IMR-90 (cell line): ENCODE results near the gene TCF25. TPM values are rescaled to one million over a fixed set of nuclear protein-coding genes. Genes with fewer than 3 reads are reported as not detected.

ENCODE experiments used
- ATAC-seq: fragments of 200-7000 bp; cut with Tn5 transposase; 2 replicates; pipeline ENCODE4 v1.9.1; 2020; ENCODE audit warnings: low read depth, mild to moderate bottlenecking, moderate library complexity
- BruUV-seq: library from RNA; stranded (reverse); fragments of 400-500 nt; replicated peaks from 2 replicates; lab custom pipeline; 2021; lab: Mats Ljungman, UMichigan
- CTCF ChIA-PET: fragments of 300-600 bp; formaldehyde crosslinking; extraction: SDS; loops from one replicate; lab custom pipeline; 2021; ENCODE audit warnings: antibody characterized with exemption; lab: Yijun Ruan, JAX
- POLR2A ChIA-PET: fragments of 300-600 bp; sonication (Branson Sonifier 250); formaldehyde crosslinking; loops from one replicate; lab custom pipeline; 2022; ENCODE audit warnings: antibody characterized with exemption; ENCODE audit not compliant: unreplicated experiment; lab: Charles Lee
- DNase-seq: peaks from one replicate; pipeline ENCODE4 v3.0.0; 2013
- H2AFZ ChIP-seq: replicated peaks from 2 replicates; pipeline ENCODE3; 2013; ENCODE audit warnings: low read length, mild to moderate bottlenecking; ENCODE audit not compliant: poor library complexity
- H2AK5ac ChIP-seq: 2 replicates; pipeline ENCODE4 v1.6.1; 2013; ENCODE audit warnings: low read depth, low read length, inconsistent platforms
- H2AK9ac ChIP-seq: replicated peaks from 2 replicates; pipeline ENCODE3; 2013; ENCODE audit warnings: mild to moderate bottlenecking, low read depth, low read length, moderate library complexity; ENCODE audit not compliant: poor library complexity
- H2BK120ac ChIP-seq: 2 replicates; pipeline ENCODE4 v1.6.1; 2013; ENCODE audit warnings: low read depth, low read length, inconsistent platforms
- H2BK15ac ChIP-seq: 3 replicates; pipeline ENCODE4 v1.6.1; 2013; ENCODE audit warnings: low read depth, low read length, inconsistent platforms
- H2BK20ac ChIP-seq: 2 replicates; pipeline ENCODE4 v1.6.1; 2013; ENCODE audit warnings: low read depth, mild to moderate bottlenecking, inconsistent platforms, low read length, moderate library complexity
- H2BK5ac ChIP-seq: 2 replicates; pipeline ENCODE4 v1.6.1; 2013; ENCODE audit warnings: mild to moderate bottlenecking, low read depth, low read length, inconsistent platforms; ENCODE audit not compliant: poor library complexity, severe bottlenecking
- H3K14ac ChIP-seq: replicated peaks from 2 replicates; pipeline ENCODE4 v1.6.1; 2013; ENCODE audit warnings: low read depth, low read length, inconsistent platforms
- H3K18ac ChIP-seq: 2 replicates; pipeline ENCODE4 v1.6.1; 2013; ENCODE audit warnings: low read depth, low read length, control low read depth
- H3K23ac ChIP-seq: 2 replicates; pipeline ENCODE4 v1.6.1; 2013; ENCODE audit warnings: low read depth, low read length, inconsistent platforms
- H3K27ac ChIP-seq: 2 replicates; pipeline ENCODE4 v1.5.1; 2013; ENCODE audit warnings: mild to moderate bottlenecking, control low read depth, low read length; ENCODE audit not compliant: insufficient read depth
- H3K27me3 ChIP-seq: 2 replicates; pipeline ENCODE4 v1.6.1; 2013; ENCODE audit warnings: low read length; ENCODE audit not compliant: control insufficient read depth, insufficient read depth
- H3K36me3 ChIP-seq: 2 replicates; pipeline ENCODE4 v1.6.1; 2013; ENCODE audit warnings: low read length, mixed read lengths; ENCODE audit not compliant: control insufficient read depth, insufficient read depth
- H3K4ac ChIP-seq: 2 replicates; pipeline ENCODE4 v1.6.1; 2013; ENCODE audit warnings: low read depth, low read length, inconsistent platforms
- H3K4me1 ChIP-seq: 2 replicates; pipeline ENCODE4 v1.6.1; 2013; ENCODE audit warnings: low read length, mixed read lengths; ENCODE audit not compliant: control insufficient read depth, insufficient read depth
- H3K4me2 ChIP-seq: 2 replicates; pipeline ENCODE4 v1.6.1; 2013; ENCODE audit warnings: low read depth, mild to moderate bottlenecking, control low read depth, low read length, moderate library complexity
- H3K4me3 ChIP-seq: 2 replicates; pipeline ENCODE4 v1.5.1; 2013; ENCODE audit warnings: low read depth, mild to moderate bottlenecking, control low read depth, low read length, moderate library complexity; ENCODE audit not compliant: insufficient read depth
- H3K56ac ChIP-seq: 2 replicates; pipeline ENCODE4 v1.6.1; 2013; ENCODE audit warnings: low read length, inconsistent platforms; ENCODE audit not compliant: insufficient read depth; ENCODE audit errors: extremely low read depth
- H3K79me1 ChIP-seq, 2 experiments: 2 replicates each; pipeline ENCODE4 v1.6.1; 2013; ENCODE audit warnings: low read length in 2 of 2, inconsistent platforms in 1 of 2, low read depth in 1 of 2
- H3K9ac ChIP-seq: 2 replicates; pipeline ENCODE4 v1.6.1; 2013; ENCODE audit warnings: low read depth, low read length, control low read depth
- H3K9me1 ChIP-seq: 2 replicates; pipeline ENCODE4 v1.6.1; 2013; ENCODE audit warnings: low read length, inconsistent platforms; ENCODE audit not compliant: insufficient read depth
- H3K9me3 ChIP-seq: 2 replicates; pipeline ENCODE4 v1.6.1; 2013; ENCODE audit warnings: low read length; ENCODE audit not compliant: control insufficient read depth, insufficient read depth
- H4K20me1 ChIP-seq: 2 replicates; pipeline ENCODE4 v1.6.1; 2013; ENCODE audit warnings: low read length, inconsistent platforms; ENCODE audit not compliant: insufficient read depth
- H4K5ac ChIP-seq: 2 replicates; pipeline ENCODE4 v1.6.1; 2013; ENCODE audit warnings: mild to moderate bottlenecking, low read depth, low read length, control low read depth
- H4K8ac ChIP-seq, 2 experiments: 2 replicates each; pipeline ENCODE4 v1.6.1; 2013; ENCODE audit warnings: low read depth in 2 of 2, low read length in 2 of 2, control low read depth in 1 of 2, inconsistent platforms in 1 of 2
- H4K91ac ChIP-seq: 2 replicates; pipeline ENCODE4 v1.6.1; 2013; ENCODE audit warnings: low read depth, low read length, inconsistent platforms; ENCODE audit not compliant: insufficient read depth
- BHLHE40 ChIP-seq: fragments of 150-350 bp; IDR thresholded peaks from 2 replicates; pipeline ENCODE4 v1.6.1; 2016; ENCODE audit warnings: mild to moderate bottlenecking, low read depth, low read length
- CEBPB ChIP-seq: IDR thresholded peaks from 2 replicates; pipeline ENCODE4 v1.6.1; 2012; ENCODE audit warnings: low read depth, low read length, improper control_type of control experiment
- CHD1 ChIP-seq: IDR thresholded peaks from 2 replicates; pipeline ENCODE4 v1.6.1; 2012; ENCODE audit warnings: low read depth, low read length, improper control_type of control experiment
- CTCF ChIP-seq: conservative IDR thresholded peaks from 2 replicates; pipeline ENCODE4 v1.5.1; 2012; ENCODE audit warnings: mild to moderate bottlenecking, low read depth, low read length, improper control_type of control experiment
- ELK1 ChIP-seq: fragments of 150-350 bp; IDR thresholded peaks from 2 replicates; pipeline ENCODE4 v1.6.1; 2016; ENCODE audit warnings: low read depth, mild to moderate bottlenecking, low read length, moderate library complexity, borderline replicate concordance
- FOS ChIP-seq: fragments of 150-350 bp; IDR thresholded peaks from 2 replicates; pipeline ENCODE4 v1.6.1; 2016; ENCODE audit warnings: low read depth, low read length
- MAFK ChIP-seq: IDR thresholded peaks from 2 replicates; pipeline ENCODE4 v1.6.1; 2012; ENCODE audit warnings: low read depth, low read length, improper control_type of control experiment
- MAZ ChIP-seq: IDR thresholded peaks from 2 replicates; pipeline ENCODE4 v1.6.1; 2012; ENCODE audit warnings: low read depth, mild to moderate bottlenecking, low read length, improper control_type of control experiment, moderate library complexity, borderline replicate concordance
- MXI1 ChIP-seq: IDR thresholded peaks from 2 replicates; pipeline ENCODE4 v1.6.1; 2012; ENCODE audit warnings: low read depth, mild to moderate bottlenecking, low read length, moderate library complexity, borderline replicate concordance
- NFE2L2 ChIP-seq: fragments of 150-350 bp; IDR thresholded peaks from 2 replicates; pipeline ENCODE4 v1.6.1; 2016; ENCODE audit warnings: low read depth, mild to moderate bottlenecking, low read length
- POLR2A ChIP-seq: IDR thresholded peaks from 2 replicates; pipeline ENCODE4 v1.6.1; 2012; ENCODE audit warnings: mild to moderate bottlenecking, low read depth, low read length
- RAD21 ChIP-seq: IDR thresholded peaks from 2 replicates; pipeline ENCODE4 v1.6.1; 2012; ENCODE audit warnings: low read length, improper control_type of control experiment
- RCOR1 ChIP-seq: IDR thresholded peaks from 2 replicates; pipeline ENCODE4 v1.6.1; 2012; ENCODE audit warnings: mild to moderate bottlenecking, low read length, improper control_type of control experiment; ENCODE audit not compliant: insufficient replicate concordance
- RFX5 ChIP-seq: IDR thresholded peaks from 2 replicates; pipeline ENCODE4 v1.8.0; 2012; ENCODE audit warnings: low read depth, mild to moderate bottlenecking, low read length, moderate library complexity
- SMC3 ChIP-seq: fragments of 150-350 bp; IDR thresholded peaks from 2 replicates; pipeline ENCODE4 v1.6.1; 2016; ENCODE audit warnings: low read depth, mild to moderate bottlenecking, antibody characterized with exemption, low read length, moderate library complexity
- USF2 ChIP-seq: fragments of 150-350 bp; IDR thresholded peaks from 2 replicates; pipeline ENCODE4 v1.6.1; 2017; ENCODE audit warnings: mild to moderate bottlenecking, antibody characterized with exemption, low read length, low read depth
- WGBS, 2 experiments: methylation state at CpG; one replicate each; pipeline versions ENCODE4 v1.1.5 to v1.1.7; 2013; ENCODE audit warnings: missing lambda C conversion rate in 2 of 2; ENCODE audit not compliant: insufficient read length in 1 of 2; ENCODE audit errors: extremely low coverage in 2 of 2; 5-methylcytosine and 5-hydroxymethylcytosine counted together
- dilution Hi-C: fragments of 300-500 bp; cut with HindIII; formaldehyde crosslinking; loops from one replicate; pipeline ENCODE4 v1.14.3; 2018; ENCODE audit warnings: low sequenced_read_pairs; ENCODE audit not compliant: unreplicated experiment
- in situ Hi-C: fragments of 300-500 bp; cut with MboI; formaldehyde crosslinking; loops from 3 replicates; pipeline ENCODE4 v1.14.3; 2019; ENCODE audit warnings: low sequenced_read_pairs, inconsistent platforms, mixed read lengths
- intact Hi-C: fragments of 100-400 bp; cut with micrococcal nuclease; formaldehyde crosslinking; loops from 2 replicates; pipeline ENCODE4 v1.10.0; 2022
- polyA plus RNA-seq, 3 experiments: library from polyadenylated mRNA; depleted of rRNA; stranded (reverse); fragments of >200 nt; gene quantifications; 2 replicates each; pipeline ENCODE4 v1.2.3, GENCODE V29; 2012; ENCODE audit warnings: low replicate concordance in 1 of 3
- total RNA-seq: library from RNA; depleted of rRNA; stranded (reverse); fragments of >200 nt; gene quantifications from 2 replicates; pipeline ENCODE4 v1.2.3, GENCODE V29; 2012

TCF25 gene
- total and polyA plus RNA-seq, 2 of the 4 experiments (the other 2 are of a cell fraction): 127 to 184 TPM

- Histone ChIP-seq H4K91ac (no peak overlapping the region; the same call in 1 of the 2 replicates), H3K27me3 (no peaks in the 10 kb centered on the region), H4K8ac (no peak overlapping the region), H2BK20ac (no peak overlapping the region), H3K56ac (no peak overlapping the region), H3K79me1 (no peaks in the 10 kb centered on the region), H3K4me3 (no peak overlapping the region), H3K4ac (no peak overlapping the region), H4K20me1 (no peaks in the 10 kb centered on the region), H3K14ac (no peak overlapping the region), H3K23ac (no peak overlapping the region), H3K9me3 (no peaks in the 10 kb centered on the region), H2BK120ac (no peak overlapping the region), H2AK5ac (no peak overlapping the region), H3K4me2 (no peak overlapping the region), H3K4me1 (no peaks in the 10 kb centered on the region), H3K27ac (no peak overlapping the region), H2AK9ac (no peak overlapping the region), H3K9me1 (no peaks in the 10 kb centered on the region), H2BK5ac (no peak overlapping the region), H2AFZ (no peak overlapping the region), H4K5ac (no peak overlapping the region), H3K36me3 (no peaks in the 10 kb centered on the region), H2BK15ac (no peak overlapping the region), H3K9ac (no peak overlapping the region), H3K18ac (no peak overlapping the region)
- in situ Hi-C loops: no loop called here
- ATAC-seq: no peak
- intact Hi-C loops: no loop called here
- DNase-seq: no peak
- dilution Hi-C loops: no loop called here
- BruUV-seq: no TSS peak
- POLR2A ChIA-PET: no interaction called here
- TF ChIP-seq SMC3 (no peak), RFX5 (no peak), POLR2A (no peak), CHD1 (no peak), ELK1 (no peak), NFE2L2 (no peak), CTCF (no peak), MXI1 (no peak), RCOR1 (no peak), CEBPB (no peak), FOS (no peak), MAZ (no peak), MAFK (no peak), USF2 (no peak), BHLHE40 (no peak), RAD21 (no peak)
- CTCF ChIA-PET: no interaction called here
- 90% methylated on average over 5 of the region's 11 CpGs; no CpG with 5 or more reads in 1 of the 2 experiments for WGBS, 2 experiments
Measured at GRCh38 chr16:89848974-89849373, 24.4 kb upstream of the TCF25 start.
